ENCODE results near the gene GAA.
A peak's percentile ranks its signal among the peaks of the same experiment; 100 is the strongest.
"Not testable (repeated sequence)": the region's sequence is repeated elsewhere in the genome, so short reads cannot be mapped to it uniquely, and the experiment has no call there.

GAA gene

DNA sequence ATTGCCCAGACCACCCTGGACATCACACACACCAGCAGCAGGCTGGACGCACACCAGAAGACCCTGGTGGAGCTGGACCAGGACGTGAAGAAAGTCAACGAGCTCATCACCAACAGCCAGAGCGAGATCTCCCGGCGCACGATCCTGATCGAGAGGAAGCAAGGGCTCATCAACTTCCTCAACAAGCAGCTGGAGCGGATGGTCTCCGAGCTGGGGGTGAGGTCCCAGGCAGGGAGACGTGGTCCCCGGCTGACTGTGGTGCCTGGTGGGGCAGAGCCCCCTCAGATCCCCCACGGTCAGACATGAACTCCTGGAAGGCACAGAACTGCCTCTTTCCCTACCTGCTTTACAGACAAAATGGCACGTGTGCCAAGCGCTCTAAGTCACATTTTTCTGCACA is 16.6 kb upstream of the GAA start:
- DNase-seq = no peak

DNA sequence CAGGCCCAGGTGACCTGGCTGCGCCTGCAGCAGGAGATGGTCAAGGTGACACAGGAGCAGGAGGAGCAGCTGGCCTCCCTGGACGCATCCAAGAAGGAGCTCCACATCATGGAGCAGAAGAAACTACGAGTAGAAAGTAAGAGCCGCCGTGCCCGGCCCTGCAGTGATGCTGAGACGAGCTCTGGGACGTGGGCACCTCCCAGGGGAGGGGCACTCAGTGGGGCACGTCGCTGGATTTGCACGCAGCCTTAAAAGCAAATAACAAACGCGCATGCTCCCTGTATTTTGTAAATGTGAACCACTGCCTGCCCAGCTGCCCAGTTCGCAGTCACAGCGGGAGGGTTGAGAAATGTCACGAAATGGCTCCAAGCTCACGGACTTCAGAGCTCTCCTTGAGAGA is 15.3 kb upstream of the GAA start:
- DNase-seq = no peak

DNA sequence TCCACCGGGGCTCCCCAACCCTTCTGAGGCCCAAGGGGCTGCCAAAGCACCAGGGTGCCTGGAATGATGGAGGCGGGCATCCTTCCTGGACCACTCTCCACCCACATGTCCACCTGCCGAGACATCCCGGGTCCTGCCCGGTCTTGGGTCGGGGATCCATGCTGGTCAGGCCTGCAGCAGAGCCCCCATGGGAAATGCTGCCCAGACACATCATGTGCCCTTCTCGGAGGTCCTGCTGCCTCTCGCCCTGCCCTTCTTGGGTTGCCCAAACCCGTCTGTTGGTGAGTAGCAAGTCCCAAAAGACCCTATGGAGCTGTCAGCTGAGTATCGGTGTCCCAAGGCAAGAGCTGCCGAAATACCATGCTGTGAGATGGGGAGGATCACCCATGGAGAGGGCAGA is 14.8 kb upstream of the GAA start:
- no peak for DNase-seq

DNA sequence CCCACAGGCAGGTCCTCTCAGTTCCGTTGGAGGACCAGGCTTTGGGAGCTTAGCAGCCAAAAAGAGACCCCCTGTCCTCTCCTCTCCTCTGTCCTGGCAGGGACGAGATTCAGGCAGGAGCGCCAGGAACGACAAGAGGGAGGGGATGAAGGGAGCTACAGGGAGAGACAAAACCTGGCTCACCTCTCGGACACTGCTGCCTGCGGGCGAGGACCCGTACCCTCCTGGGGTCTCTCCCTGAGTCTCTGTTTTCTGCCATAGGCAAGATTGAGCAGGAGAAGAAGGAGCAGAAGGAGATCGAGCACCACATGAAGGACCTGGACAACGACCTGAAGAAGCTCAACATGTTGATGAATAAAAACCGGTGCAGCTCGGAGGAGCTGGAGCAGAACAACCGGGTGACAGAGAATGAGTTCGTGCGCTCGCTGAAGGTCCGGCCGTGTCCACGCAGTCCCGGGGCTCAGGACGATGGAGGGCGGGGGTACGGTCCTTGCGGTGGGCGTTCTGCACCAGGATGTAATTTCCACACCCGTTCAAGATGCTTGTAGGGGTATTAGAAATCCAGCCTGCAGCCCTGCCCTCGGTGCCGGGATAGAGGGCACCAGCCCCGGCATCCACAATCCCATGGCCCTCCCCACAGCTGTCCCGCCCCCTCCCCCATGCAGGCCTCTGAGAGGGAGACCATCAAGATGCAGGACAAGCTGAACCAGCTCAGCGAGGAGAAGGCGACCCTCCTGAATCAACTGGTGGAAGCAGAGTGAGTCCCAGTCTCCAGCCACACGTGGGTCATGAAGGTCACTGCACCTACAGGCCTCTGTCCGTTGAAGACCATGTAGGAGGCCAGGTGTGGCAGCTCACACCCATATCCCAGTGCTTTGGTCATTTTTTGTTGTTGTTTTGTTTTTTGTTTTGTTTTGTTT is 13.8 kb upstream of the GAA start:
- DNase-seq = no peak

DNA sequence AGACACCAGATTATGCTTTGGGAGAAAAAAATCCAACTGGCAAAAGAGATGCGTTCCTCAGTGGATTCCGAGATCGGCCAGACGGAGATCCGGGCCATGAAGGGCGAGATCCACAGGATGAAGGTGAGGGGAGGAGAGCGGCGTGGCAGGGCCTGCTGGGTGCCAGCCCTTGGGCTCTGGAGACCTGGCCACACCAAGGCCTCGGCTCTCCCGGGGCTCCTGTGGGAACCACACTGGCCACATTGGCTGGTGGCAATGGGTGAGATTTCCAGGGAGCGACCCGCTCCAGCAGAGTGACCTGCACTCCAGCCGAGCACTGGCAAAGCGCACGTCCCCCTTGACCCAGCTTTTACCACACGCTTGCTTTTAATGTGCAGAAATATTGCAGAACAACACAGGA is 11.6 kb upstream of the GAA start:
- DNase-seq = no peak

DNA sequence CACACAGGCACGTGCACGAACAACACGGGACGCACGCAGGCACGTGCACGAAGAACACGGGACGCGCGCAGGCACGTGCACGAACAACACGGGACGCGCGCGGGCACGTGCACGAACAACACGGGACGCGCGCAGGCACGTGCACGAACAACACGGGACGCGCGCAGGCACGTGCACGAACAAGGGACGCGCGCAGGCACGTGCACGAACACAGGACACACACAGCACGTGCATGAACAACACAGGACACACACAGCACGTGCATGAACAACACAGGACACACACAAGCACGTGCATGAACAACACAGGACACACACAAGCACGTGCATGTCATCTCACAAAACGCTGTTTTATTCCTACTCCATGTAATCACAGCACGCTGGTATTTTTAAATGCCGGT is 11.2 kb upstream of the GAA start:
- not testable (repeated sequence) for DNase-seq

DNA sequence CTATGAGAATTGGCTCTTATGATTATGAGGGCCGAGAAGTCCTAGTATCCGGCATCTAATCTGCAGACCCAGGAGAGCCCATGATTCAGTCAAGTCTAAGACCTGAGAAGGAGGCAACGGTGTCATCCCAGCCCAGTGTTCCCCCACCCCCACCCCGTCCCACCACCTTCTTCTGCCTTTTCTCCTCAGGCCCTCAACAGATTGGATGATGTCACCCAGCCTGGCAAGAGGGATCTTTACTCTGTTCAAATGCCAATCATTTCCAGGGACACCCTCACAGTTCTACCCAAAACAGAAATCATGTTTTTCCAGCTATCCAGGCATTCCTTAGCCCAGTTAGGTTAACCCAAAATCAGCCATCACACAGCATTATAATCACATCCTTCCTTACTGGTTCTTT is 10.0 kb upstream of the GAA start:
- peak; percentile 25 for DNase-seq

DNA sequence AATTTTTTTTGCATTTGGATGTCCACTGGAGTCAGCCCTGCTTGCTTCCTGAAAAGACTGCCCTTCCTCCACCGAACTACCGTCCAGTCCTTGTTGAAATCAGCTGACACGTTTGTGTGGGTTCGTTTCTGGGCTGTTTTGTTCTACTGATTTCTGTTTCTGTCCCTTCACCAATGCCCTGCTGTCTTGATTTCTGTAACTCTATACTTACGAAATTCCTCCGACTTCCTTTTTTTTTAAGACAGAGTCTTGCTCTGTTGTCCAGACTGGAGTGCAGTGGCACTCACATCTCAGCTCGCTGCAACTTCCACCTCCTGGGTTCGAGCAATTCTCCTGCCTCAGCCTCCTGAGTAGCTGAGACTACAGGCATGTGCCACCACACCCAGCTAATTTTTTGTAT is 8.4 kb upstream of the GAA start:
- peak; percentile 97 for DNase-seq

DNA sequence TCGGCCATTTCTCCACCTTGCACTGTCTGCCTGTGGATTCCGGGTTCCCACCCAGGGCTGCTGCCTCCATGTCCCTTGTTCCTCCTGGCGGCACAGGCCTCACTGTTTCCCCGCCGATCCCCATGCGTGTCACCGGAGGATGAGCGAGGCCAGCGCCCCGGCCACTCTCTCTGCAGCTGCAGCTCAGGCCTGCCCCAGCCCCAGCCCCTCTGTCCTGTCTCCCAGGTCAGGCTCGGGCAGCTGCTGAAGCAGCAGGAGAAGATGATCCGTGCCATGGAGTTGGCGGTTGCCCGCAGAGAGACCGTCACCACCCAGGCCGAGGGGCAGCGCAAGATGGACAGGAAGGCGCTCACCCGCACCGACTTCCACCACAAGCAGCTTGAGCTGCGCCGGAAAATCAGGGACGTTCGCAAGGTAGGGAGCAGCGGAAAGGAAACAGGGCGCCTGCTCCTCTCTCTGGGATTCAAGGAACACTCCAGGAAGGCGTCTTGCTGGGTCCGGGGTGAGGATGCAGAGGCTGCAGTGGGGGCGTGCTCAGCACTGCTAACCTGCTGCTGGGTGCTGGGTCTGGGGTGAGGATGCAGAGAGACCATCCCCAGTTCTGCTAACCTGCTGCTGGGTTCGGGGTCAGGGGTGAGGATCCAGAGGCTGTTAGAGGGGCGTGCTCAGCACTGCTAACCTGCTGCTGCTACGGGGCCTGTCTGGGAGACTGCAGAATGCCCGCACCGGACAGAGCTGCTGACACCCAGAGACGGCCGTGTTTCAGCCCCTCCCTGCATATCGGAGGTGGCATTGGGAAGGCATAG is 6.1 kb upstream of the GAA start:
- no peak for DNase-seq

DNA sequence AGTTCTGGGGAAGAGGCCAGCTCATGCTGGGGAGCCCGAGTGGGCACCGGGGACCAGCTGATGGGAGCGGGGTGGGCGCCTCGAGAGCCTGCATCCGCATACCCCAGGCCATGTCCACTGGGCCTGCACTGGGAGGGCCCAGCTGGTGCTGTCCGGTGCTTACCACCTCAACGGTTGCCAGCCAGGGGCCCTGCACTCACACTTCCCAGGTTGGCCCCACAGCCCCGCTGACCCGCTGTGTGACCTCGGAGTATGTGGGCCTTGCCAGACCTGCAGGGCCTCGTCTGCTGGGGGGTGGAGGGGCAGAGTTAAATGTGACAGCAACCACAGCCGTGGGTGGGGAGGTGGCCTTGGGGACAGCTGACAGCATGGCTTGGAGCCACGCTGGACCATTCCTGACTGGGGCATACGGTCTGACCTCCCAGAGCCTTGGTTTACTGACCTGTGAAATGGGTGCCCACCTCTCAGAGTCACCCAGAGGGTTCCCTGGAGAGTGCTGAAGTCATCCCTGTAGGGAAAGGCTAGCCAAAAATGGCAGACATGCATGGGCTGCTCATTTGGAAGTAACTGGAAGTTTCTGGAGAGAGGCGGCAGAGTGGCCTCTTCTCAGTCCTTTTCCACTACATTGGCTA is 5.4 kb upstream of the GAA start:
- DNase-seq = no peak

DNA sequence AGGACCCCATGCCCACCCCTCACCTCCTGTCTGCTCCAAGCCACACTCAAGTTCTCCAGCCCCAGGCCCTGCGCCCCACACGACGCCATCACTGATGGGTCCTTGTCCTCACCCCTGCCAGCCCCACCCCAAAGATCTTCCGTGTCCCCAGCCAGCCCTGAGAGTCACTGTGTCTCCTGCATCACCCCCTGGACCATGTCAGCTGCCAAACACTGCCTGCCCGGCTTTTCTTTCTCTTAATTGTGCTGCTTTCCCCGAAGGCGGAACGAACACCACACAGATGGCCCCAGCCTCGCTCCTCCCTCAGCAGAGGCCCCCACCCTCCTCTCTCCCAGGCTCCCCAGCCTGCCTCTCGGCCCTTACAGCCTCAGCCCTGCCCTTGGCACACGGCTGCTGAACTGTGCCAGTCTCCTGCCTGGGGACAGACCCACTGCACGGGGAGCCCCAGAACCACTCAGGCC is 4.8 kb upstream of the GAA start:
- no peak for DNase-seq

DNA sequence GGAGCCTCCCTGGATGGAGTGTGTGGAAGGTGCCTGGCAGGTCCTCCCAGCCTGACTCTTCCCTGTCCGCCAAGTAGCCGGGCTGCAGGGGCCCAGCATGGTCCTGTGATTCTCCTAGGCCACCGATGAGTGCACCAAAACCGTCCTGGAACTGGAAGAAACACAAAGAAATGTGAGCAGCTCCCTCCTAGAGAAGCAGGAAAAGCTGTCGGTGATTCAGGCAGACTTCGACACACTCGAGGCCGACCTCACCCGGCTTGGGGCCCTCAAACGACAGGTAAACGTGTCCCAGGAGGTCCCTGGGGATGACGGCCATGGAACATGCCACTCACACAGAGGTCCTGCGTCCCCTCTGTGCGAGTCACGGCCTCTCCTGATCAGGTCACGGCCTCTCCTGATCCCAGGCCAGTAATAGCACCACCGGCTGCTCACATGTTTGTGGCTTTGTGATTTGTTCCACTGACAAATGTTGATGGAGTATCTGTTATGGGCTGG is 4.2 kb upstream of the GAA start:
- no peak for DNase-seq

DNA sequence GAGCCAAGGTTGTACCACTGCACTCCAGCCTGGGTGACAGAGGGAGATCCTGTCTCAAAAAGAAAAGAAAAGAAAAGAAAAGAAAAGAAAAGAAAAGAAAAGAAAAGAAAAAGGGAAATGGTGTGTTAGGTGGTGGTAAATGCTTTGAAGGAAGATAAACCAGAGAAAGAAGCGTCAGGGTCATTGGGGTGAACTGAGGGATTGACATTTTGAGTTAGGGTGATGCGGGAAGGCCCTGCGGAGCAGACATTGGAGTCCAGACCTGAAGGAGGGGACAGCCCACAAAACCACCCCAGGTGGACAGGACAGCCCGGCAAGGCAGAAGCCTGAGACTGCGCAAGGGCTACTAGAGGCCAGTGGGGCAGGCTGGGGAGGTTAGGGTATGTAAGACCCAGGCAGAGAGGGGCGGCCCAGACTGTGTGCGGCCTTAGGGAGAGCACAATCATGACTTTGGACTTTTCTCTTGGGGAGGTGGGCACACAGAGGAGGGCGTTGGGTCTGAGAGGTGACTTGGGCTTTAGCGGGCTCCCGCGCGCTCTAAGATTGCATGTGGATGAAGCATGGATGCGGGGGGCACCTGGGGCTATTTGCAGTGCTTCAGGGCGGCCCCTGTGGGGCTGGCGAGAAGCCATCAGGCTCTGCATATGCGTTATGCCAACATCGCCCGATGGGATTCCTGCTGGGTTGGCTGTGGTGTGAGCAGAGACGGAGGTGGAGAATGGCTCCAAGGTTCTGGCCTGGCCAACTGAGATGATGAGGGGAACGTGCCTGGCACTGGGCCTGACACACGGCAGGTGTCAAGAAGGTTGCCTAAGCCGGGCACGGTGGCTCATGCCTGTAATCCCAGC is 3.3 kb upstream of the GAA start:
- DNase-seq = no peak

DNA sequence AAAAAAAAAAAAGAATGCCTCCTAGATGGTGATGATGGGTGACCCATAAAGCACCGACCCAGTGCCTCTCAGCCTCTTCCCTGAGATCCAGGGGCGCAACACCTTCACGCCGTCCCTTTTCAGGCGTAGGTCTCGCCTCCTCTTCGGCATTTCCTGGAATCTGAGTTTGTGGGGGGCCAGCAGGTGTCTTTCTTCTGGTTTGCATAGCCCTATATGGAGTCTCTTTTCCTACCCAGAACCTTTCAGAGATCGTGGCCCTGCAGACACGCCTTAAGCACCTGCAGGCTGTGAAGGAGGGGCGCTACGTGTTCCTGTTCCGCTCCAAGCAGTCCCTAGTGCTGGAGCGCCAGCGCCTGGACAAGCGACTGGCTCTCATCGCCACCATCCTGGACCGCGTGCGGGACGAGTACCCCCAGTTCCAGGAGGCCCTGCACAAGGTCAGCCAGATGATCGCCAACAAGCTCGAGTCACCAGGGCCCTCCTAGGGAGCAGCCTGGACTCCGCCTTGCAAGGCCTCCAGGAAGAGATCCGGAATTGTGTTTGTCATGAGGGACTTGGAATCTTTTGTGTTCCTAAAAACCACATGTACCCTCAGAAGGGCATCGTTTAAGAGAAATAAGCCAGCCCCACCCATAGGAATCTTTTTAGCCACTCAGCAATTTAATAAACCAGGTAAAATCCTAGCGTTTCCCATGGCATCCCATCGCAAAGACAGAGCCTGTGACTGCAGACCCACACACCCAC is 1.9 kb upstream of the GAA start:
- DNase-seq = no peak

DNA sequence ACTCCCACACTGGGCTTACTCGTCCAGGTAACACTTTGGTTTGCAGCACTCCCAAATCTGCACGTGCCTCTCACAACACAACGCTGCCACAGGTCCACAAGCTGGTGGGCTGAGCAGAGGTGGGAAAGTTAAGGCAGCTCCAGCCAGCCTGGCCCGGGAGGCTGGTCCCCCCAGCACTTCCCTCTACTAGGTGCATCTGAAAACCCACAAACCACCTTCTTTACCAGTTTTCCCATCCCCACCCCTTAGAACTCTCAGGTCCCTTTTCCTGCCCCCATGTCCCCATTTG is 1.4 kb upstream of the GAA start:
- no peak for DNase-seq

DNA sequence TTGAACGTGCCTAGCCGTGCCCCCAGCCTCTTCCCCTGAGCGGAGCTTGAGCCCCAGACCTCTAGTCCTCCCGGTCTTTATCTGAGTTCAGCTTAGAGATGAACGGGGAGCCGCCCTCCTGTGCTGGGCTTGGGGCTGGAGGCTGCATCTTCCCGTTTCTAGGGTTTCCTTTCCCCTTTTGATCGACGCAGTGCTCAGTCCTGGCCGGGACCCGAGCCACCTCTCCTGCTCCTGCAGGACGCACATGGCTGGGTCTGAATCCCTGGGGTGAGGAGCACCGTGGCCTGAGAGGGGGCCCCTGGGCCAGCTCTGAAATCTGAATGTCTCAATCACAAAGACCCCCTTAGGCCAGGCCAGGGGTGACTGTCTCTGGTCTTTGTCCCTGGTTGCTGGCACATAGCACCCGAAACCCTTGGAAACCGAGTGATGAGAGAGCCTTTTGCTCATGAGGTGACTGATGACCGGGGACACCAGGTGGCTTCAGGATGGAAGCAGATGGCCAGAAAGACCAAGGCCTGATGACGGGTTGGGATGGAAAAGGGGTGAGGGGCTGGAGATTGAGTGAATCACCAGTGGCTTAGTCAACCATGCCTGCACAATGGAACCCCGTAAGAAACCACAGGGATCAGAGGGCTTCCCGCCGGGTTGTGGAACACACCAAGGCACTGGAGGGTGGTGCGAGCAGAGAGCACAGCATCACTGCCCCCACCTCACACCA is 724 bp downstream of the GAA start:
- peak; percentile 62 for DNase-seq

DNA sequence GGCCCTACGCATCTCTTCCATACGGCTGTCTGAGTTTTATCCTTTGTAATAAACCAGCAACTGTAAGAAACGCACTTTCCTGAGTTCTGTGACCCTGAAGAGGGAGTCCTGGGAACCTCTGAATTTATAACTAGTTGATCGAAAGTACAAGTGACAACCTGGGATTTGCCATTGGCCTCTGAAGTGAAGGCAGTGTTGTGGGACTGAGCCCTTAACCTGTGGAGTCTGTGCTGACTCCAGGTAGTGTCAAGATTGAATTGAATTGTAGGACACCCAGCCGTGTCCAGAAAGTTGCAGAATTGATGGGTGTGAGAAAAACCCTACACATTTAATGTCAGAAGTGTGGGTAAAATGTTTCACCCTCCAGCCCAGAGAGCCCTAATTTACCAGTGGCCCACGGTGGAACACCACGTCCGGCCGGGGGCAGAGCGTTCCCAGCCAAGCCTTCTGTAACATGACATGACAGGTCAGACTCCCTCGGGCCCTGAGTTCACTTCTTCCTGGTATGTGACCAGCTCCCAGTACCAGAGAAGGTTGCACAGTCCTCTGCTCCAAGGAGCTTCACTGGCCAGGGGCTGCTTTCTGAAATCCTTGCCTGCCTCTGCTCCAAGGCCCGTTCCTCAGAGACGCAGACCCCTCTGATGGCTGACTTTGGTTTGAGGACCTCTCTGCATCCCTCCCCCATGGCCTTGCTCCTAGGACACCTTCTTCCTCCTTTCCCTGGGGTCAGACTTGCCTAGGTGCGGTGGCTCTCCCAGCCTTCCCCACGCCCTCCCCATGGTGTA is 1.5 kb downstream of the GAA start:
- no peak for DNase-seq

DNA sequence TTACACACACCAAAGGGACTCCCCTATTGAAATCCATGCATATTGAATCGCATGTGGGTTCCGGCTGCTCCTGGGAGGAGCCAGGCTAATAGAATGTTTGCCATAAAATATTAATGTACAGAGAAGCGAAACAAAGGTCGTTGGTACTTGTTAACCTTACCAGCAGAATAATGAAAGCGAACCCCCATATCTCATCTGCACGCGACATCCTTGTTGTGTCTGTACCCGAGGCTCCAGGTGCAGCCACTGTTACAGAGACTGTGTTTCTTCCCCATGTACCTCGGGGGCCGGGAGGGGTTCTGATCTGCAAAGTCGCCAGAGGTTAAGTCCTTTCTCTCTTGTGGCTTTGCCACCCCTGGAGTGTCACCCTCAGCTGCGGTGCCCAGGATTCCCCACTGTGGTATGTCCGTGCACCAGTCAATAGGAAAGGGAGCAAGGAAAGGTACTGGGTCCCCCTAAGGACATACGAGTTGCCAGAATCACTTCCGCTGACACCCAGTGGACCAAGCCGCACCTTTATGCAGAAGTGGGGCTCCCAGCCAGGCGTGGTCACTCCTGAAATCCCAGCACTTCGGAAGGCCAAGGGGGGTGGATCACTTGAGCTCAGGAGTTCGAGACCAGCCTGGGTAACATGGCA is 2.2 kb downstream of the GAA start:
- DNase-seq = no peak

DNA sequence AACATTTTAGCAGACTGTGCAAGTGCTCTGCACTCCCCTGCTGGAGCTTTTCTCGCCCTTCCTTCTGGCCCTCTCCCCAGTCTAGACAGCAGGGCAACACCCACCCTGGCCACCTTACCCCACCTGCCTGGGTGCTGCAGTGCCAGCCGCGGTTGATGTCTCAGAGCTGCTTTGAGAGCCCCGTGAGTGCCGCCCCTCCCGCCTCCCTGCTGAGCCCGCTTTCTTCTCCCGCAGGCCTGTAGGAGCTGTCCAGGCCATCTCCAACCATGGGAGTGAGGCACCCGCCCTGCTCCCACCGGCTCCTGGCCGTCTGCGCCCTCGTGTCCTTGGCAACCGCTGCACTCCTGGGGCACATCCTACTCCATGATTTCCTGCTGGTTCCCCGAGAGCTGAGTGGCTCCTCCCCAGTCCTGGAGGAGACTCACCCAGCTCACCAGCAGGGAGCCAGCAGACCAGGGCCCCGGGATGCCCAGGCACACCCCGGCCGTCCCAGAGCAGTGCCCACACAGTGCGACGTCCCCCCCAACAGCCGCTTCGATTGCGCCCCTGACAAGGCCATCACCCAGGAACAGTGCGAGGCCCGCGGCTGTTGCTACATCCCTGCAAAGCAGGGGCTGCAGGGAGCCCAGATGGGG is 3.1 kb downstream of the GAA start:
- DNase-seq = no peak
